ENCODE data around the gene SLC44A5.

GRCh38 chr1:75625795-75626194 lies 14.9 kb upstream of the SLC44A5 start:
- TF ChIP-seq CTCF (IDR thresholded peaks at IDR 0.05; ENCODE audit: borderline replicate concordance, extremely low read depth, low read length, poor library complexity, severe bottlenecking) = no peak
- no peak for TF ChIP-seq EZH2 (IDR thresholded peaks at IDR 0.05; ENCODE audit: borderline replicate concordance, low read depth, low read length, severe bottlenecking)
